Memory B cell (primary cell): ENCODE data around the gene SEMA5A.

ENCODE experiments used
- ATAC-seq: fragments of 150-1000 bp; cut with Tn5 transposase; 2 replicates; pipeline ENCODE4 v1.10.0; 2021; ENCODE audit warnings: low read depth, mild to moderate bottlenecking, moderate library complexity
- DNase-seq, 2 donors: peaks; one replicate each; pipeline ENCODE4 v3.0.0; 2022; ENCODE audit warnings: low spot score in 2 of 2
- H3K27ac Mint-ChIP-seq: one replicate; pipeline ENCODE4 v1.8.0; 2022; ENCODE audit warnings: mild to moderate bottlenecking, moderate library complexity, mixed read lengths
- H3K27me3 Mint-ChIP-seq: one replicate; pipeline ENCODE4 v1.8.0; 2022; ENCODE audit warnings: mixed read lengths
- H3K36me3 Mint-ChIP-seq: one replicate; pipeline ENCODE4 v1.8.0; 2022; ENCODE audit warnings: mild to moderate bottlenecking, mixed read lengths
- H3K4me1 Mint-ChIP-seq: one replicate; pipeline ENCODE4 v1.8.0; 2022; ENCODE audit warnings: mixed read lengths
- H3K4me3 Mint-ChIP-seq: one replicate; pipeline ENCODE4 v1.8.0; 2022; ENCODE audit warnings: mild to moderate bottlenecking, moderate library complexity, mixed read lengths
- H3K9me3 Mint-ChIP-seq: one replicate; pipeline ENCODE4 v1.8.0; 2022; ENCODE audit warnings: mixed read lengths

SEMA5A gene

GRCh38 chr5:8997542-8998070 lies 548.3 kb downstream of the SEMA5A start:
- ATAC-seq (no peak), DNase-seq (no peak)
- Mint-ChIP-seq H3K4me3 (no peak overlapping the region), H3K27ac (no peak overlapping the region), H3K4me1 (no peaks in the 10 kb centered on the region), H3K27me3 (no peaks in the 10 kb centered on the region), H3K9me3 (no peaks in the 10 kb centered on the region), H3K36me3 (no peaks in the 10 kb centered on the region)

- H3K36me3 Mint-ChIP-seq = no peaks in the 10 kb centered on the region
- peaks cover 5% of the 10 kb centered on the region for H3K9me3 Mint-ChIP-seq
- no peak for ATAC-seq
- H3K4me1 Mint-ChIP-seq = no peaks in the 10 kb centered on the region
- no peak overlapping the region for H3K4me3 Mint-ChIP-seq
- H3K27ac Mint-ChIP-seq = no peak overlapping the region
- H3K27me3 Mint-ChIP-seq = no peaks in the 10 kb centered on the region
- DNase-seq = no peak
Measured at GRCh38 chr5:8993031-8993430, 552.8 kb downstream of the SEMA5A start.
